ENCODE measurements around the gene PPP1R1B. TPM values are rescaled to one million over a fixed set of nuclear protein-coding genes. Genes with fewer than 3 reads are reported as not detected.
"Not testable (repeated sequence)": the region's sequence is repeated elsewhere in the genome, so short reads cannot be mapped to it uniquely, and the experiment has no call there.

Gene PPP1R1B
- total RNA-seq, 1 experiment from 2014 or later = not detected

DNA sequence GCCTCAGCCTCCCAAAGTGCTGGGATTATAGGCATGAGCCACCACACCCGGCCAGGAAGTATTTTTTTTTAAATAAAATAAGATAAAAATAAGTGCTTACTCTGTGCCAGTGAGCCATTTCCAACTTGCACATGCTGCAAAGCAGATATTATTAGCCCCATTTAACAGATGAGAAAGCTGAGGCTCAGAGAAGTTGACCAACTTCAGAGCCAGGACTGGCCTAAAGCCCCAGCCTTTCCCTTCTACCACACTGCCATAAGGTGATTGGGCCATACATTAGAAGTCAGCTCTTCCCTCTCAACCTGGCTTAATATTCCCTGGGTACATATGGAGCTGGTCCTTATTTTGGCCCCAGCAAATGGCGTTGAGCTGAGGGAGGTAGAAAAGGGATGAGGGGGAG is 44.1 kb upstream of the PPP1R1B start:
- BruUV-seq (replicated peaks) = no TSS peak
- Histone ChIP-seq H3K9me3 (ENCODE audit: insufficient read depth, low read depth) (no peaks in the 10 kb centered on the region), H3K4me1 (replicated peaks; ENCODE audit: insufficient read depth) (no peaks in the 10 kb centered on the region), H2AFZ (no peak overlapping the region), H3K79me2 (ENCODE audit: low read depth) (no peaks in the 10 kb centered on the region), H3K27ac (no peak overlapping the region), H3K36me3 (ENCODE audit: low read depth) (no peaks in the 10 kb centered on the region), H4K20me1 (ENCODE audit: insufficient read depth) (no peaks in the 10 kb centered on the region), H3K4me3 (no peak overlapping the region), H3F3A (ENCODE audit: insufficient read depth, low read depth) (no peaks in the 10 kb centered on the region), H3K27me3 (ENCODE audit: insufficient read depth, low read depth) (peaks cover 16% of the 10 kb centered on the region), H3K9me2 (ENCODE audit: insufficient read depth) (no peaks in the 10 kb centered on the region), H3K4me2 (no peak overlapping the region)
- CTCF ChIA-PET = no interaction called here
- TF ChIP-seq, protein P1, sequence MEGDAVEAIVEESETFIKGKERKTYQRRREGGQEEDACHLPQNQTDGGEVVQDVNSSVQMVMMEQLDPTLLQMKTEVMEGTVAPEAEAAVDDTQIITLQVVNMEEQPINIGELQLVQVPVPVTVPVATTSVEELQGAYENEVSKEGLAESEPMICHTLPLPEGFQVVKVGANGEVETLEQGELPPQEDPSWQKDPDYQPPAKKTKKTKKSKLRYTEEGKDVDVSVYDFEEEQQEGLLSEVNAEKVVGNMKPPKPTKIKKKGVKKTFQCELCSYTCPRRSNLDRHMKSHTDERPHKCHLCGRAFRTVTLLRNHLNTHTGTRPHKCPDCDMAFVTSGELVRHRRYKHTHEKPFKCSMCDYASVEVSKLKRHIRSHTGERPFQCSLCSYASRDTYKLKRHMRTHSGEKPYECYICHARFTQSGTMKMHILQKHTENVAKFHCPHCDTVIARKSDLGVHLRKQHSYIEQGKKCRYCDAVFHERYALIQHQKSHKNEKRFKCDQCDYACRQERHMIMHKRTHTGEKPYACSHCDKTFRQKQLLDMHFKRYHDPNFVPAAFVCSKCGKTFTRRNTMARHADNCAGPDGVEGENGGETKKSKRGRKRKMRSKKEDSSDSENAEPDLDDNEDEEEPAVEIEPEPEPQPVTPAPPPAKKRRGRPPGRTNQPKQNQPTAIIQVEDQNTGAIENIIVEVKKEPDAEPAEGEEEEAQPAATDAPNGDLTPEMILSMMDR (conservative IDR thresholded peaks at IDR 0.05) = no peak
- no peak for TF ChIP-seq EZH2 (IDR thresholded peaks at IDR 0.05; ENCODE audit: low read depth)
- intact Hi-C loops (cut with micrococcal nuclease; ENCODE audit: unreplicated experiment) = no loop called here
- POLR2A ChIA-PET (ENCODE audit: unreplicated experiment) = no interaction called here
- no peak for DNase-seq

DNA sequence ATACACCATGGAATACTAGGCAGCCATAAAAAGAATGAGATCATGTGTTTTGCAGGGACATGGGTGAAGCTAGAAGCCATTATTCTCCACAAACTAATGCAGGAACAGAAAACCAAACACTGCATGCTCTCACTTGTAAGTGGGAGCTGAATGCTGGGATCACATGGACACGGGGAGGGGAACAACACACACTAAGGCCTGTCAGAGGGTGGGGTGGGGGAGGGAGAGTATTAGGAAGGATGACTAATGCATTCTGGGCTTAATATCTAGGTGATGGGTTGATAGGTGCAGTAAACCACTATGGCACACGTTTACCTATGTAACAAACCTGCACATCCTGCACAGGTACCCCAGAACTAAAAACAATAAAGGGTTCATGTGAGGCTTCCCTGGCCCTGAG is 36.6 kb upstream of the PPP1R1B start:
- CTCF ChIA-PET, DNase-seq: not testable (repeated sequence)

DNA sequence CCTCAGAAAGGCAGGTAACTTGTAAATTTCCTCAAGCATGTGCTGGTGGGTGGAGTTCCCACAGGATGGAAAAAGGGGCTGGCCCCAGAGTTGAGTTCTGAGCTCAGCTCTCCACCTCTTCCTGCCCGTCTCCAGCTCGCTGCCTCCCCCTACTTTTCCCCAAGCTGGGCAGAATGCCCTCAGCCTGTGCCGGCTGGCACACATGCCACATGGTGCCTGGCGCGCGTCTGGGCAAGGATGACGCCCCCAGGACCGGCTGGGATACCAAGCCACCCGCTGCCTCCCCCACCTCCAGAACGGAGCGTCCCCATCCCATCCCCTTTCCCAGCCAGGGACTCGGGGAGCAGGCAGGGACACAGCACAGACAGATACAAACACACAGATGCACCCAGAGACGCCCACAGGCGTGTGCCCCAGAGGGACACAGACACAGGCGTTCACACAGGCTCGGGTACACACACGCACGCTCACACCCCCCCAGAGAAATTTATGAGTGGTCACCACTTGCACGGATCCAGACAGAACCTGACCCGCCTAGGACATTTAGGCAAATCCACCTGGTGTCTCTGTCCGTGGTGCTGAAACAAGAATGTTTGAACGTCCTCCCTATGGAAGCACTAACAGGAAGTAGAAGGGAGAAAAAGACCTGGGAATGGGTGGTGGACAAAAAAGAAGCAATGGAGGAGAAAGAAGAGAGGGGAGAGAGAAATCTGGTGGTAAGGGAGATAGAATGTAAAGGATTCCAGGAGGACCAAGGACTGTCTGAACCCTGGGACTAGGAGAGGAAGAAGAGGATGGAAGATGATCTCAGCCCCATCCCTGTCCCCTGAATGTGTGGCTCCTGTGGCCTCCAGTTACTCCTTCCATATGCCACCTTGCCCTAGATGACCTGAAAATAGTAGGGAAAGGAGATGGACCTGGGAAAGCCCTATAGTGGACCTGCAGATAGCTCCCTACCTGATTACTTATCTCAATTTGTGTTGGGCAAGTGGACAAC is 34.5 kb upstream of the PPP1R1B start:
- CTCF ChIA-PET = no interaction called here
- intact Hi-C loops (cut with micrococcal nuclease; ENCODE audit: unreplicated experiment) = no loop called here
- BruUV-seq (replicated peaks) = no TSS peak

More for the DNA sequence above, 36.6 kb upstream of the PPP1R1B start:
- H4K20me1 ChIP-seq (ENCODE audit: insufficient read depth); H2AFZ ChIP-seq; H3K9me3 ChIP-seq (ENCODE audit: insufficient read depth, low read depth); BruUV-seq (replicated peaks); POLR2A ChIA-PET (ENCODE audit: unreplicated experiment); H3K79me2 ChIP-seq (ENCODE audit: low read depth); H3K36me3 ChIP-seq (ENCODE audit: low read depth); H3K4me1 ChIP-seq (replicated peaks; ENCODE audit: insufficient read depth); H3F3A ChIP-seq (ENCODE audit: insufficient read depth, low read depth); intact Hi-C loops (cut with micrococcal nuclease; ENCODE audit: unreplicated experiment); H3K4me3 ChIP-seq; H3K9me2 ChIP-seq (ENCODE audit: insufficient read depth); H3K4me2 ChIP-seq; H3K27ac ChIP-seq: not testable (repeated sequence)
- H3K27me3 ChIP-seq (ENCODE audit: insufficient read depth, low read depth) = peaks cover 31% of the 10 kb centered on the region

More for the DNA sequence above, 34.5 kb upstream of the PPP1R1B start:
- TF ChIP-seq, protein P1 (conservative IDR thresholded peaks at IDR 0.05) = no peak
- TF ChIP-seq EZH2 (IDR thresholded peaks at IDR 0.05; ENCODE audit: low read depth) = no peak
- Histone ChIP-seq H3K4me2 (no peak overlapping the region), H4K20me1 (ENCODE audit: insufficient read depth) (no peaks in the 10 kb centered on the region), H3K27ac (no peak overlapping the region), H3F3A (ENCODE audit: insufficient read depth, low read depth) (no peaks in the 10 kb centered on the region), H3K27me3 (ENCODE audit: insufficient read depth, low read depth) (peaks cover 52% of the 10 kb centered on the region), H3K79me2 (ENCODE audit: low read depth) (no peaks in the 10 kb centered on the region), H3K9me3 (ENCODE audit: insufficient read depth, low read depth) (no peaks in the 10 kb centered on the region), H2AFZ (no peak overlapping the region), H3K4me1 (replicated peaks; ENCODE audit: insufficient read depth) (no peaks in the 10 kb centered on the region), H3K36me3 (ENCODE audit: low read depth) (no peaks in the 10 kb centered on the region), H3K9me2 (ENCODE audit: insufficient read depth) (no peaks in the 10 kb centered on the region), H3K4me3 (no peak overlapping the region)
- POLR2A ChIA-PET (ENCODE audit: unreplicated experiment) = interaction anchor here (0.6 kb wide), 1 partner anchor 8 kb away, joined by 4 read pairs; no protein-coding TSS in a partner anchor
- peak; percentile 41 to 51 for DNase-seq

All from PC-9 (cell line).